Suppressor macrophage (primary cell): Measurements from ENCODE around the gene GPAT2.
A peak's percentile ranks its signal among the peaks of the same experiment; 100 is the strongest.
"Not testable (repeated sequence)": the region's sequence is repeated elsewhere in the genome, so short reads cannot be mapped to it uniquely, and the experiment has no call there.

Source experiments
- DNase-seq, 4 experiments: peaks; one replicate each; pipeline ENCODE4 v3.0.0-alpha.2; 2020 to 2022

Gene GPAT2

GRCh38 chr2:96022126-96022525, 12.6 kb downstream of the GPAT2 start:
- not testable (repeated sequence) for DNase-seq

GRCh38 chr2:96021142-96021541, 13.6 kb downstream of the GPAT2 start:
- DNase-seq = not testable (repeated sequence)

GRCh38 chr2:96019909-96020590, 14.7 kb downstream of the GPAT2 start:
- DNase-seq = not testable (repeated sequence)

GRCh38 chr2:96016321-96016720, 18.4 kb downstream of the GPAT2 start:
- DNase-seq = not testable (repeated sequence)

GRCh38 chr2:96012792-96013264, 21.9 kb downstream of the GPAT2 start:
- DNase-seq = not testable (repeated sequence)

GRCh38 chr2:96012086-96012791, 22.5 kb downstream of the GPAT2 start:
- DNase-seq = not testable (repeated sequence)

- peak; percentile 30 to 66 (median 54) for DNase-seq
Observed at GRCh38 chr2:96011129-96011455, 23.6 kb downstream of the GPAT2 start.

- peak; percentile 87 to 96 (median 92) for DNase-seq
Observed at GRCh38 chr2:96010320-96011128, 24.2 kb downstream of the GPAT2 start.

GRCh38 chr2:96009833-96010232, 24.9 kb downstream of the GPAT2 start:
- not testable (repeated sequence) for DNase-seq

- not testable (repeated sequence) for DNase-seq
Observed at GRCh38 chr2:96008051-96008450, 26.7 kb downstream of the GPAT2 start.

- DNase-seq = not testable (repeated sequence)
Observed at GRCh38 chr2:96006248-96006647, 28.5 kb downstream of the GPAT2 start.

- peak; percentile 5 to 51 (median 46) for DNase-seq
Observed at GRCh38 chr2:95992520-95993272, 42.0 kb downstream of the GPAT2 start.

- not testable (repeated sequence) for DNase-seq
Observed at GRCh38 chr2:95992102-95992501, 42.6 kb downstream of the GPAT2 start.

- DNase-seq = peak; percentile 29 to 47 (median 42)
Observed at GRCh38 chr2:95991351-95992094, 43.2 kb downstream of the GPAT2 start, which contains the start of gene ANKRD36C. Gene ANKRD36C (minus strand): TSS chr2:95991824. CDS start chr2:95991708, 116 bp downstream.

- DNase-seq = not testable (repeated sequence)
Observed at GRCh38 chr2:95990884-95991283, 43.8 kb downstream of the GPAT2 start.
